NCI-H345 treated with DMSO at 0.1 percent for 48 hours (cell line): ENCODE measurements around the gene HP.
"Not testable (repeated sequence)": the region's sequence is repeated elsewhere in the genome, so short reads cannot be mapped to it uniquely, and the experiment has no call there.

Experiments used
- DNase-seq: peaks from one replicate; lab custom pipeline; 2025; ENCODE audit not compliant: unreplicated experiment; lab: John Stamatoyannopoulos, UW

Gene HP

GRCh38 chr16:72054254-72054847 lies at the start of gene HP:
TSS of gene HP (plus strand) at chr16:72054505. CDS start at chr16:72054653, 148 bp downstream.
- not testable (repeated sequence) for DNase-seq

- DNase-seq: not testable (repeated sequence)
Measured at GRCh38 chr16:72008065-72008423, 46.3 kb upstream of the HP start.

- DNase-seq: peak; percentile 87
Measured at GRCh38 chr16:72008424-72009216, 45.7 kb upstream of the HP start, which contains the start of gene DHODH. TSS of gene DHODH (plus strand) at chr16:72008744. CDS start at chr16:72008765, 21 bp downstream.

GRCh38 chr16:72009779-72010178 lies 44.5 kb upstream of the HP start:
- DNase-seq: no peak

- no peak for DNase-seq
Measured at GRCh38 chr16:72012607-72013006, 41.7 kb upstream of the HP start.

- no peak for DNase-seq
Measured at GRCh38 chr16:72013389-72013788, 40.9 kb upstream of the HP start.

- DNase-seq: no peak
Measured at GRCh38 chr16:72013888-72014581, 40.3 kb upstream of the HP start.

GRCh38 chr16:72014675-72015074 lies 39.6 kb upstream of the HP start:
- no peak for DNase-seq

GRCh38 chr16:72015124-72015523 lies 39.2 kb upstream of the HP start:
- no peak for DNase-seq

GRCh38 chr16:72018470-72018869 lies 35.8 kb upstream of the HP start:
- DNase-seq: no peak

- no peak for DNase-seq
Measured at GRCh38 chr16:72021043-72021442, 33.3 kb upstream of the HP start.

- DNase-seq: no peak
Measured at GRCh38 chr16:72022127-72022526, 32.2 kb upstream of the HP start.

GRCh38 chr16:72023962-72024361 lies 30.3 kb upstream of the HP start:
- DNase-seq: no peak

GRCh38 chr16:72024862-72025382 lies 29.4 kb upstream of the HP start:
- DNase-seq: no peak

GRCh38 chr16:72025404-72026114 lies 28.7 kb upstream of the HP start:
- no peak for DNase-seq

- no peak for DNase-seq
Measured at GRCh38 chr16:72027669-72028378, 26.5 kb upstream of the HP start.

- DNase-seq: no peak
Measured at GRCh38 chr16:72029567-72030271, 24.6 kb upstream of the HP start.

GRCh38 chr16:72033437-72033836 lies 20.9 kb upstream of the HP start:
- DNase-seq: no peak

- DNase-seq: no peak
Measured at GRCh38 chr16:72036098-72036497, 18.2 kb upstream of the HP start.

- no peak for DNase-seq
Measured at GRCh38 chr16:72042157-72042660, 12.1 kb upstream of the HP start.
